ENCODE data around the gene PRAC1. TPM values are rescaled to one million over a fixed set of nuclear protein-coding genes. Genes with fewer than 3 reads are reported as not detected.
A peak's percentile ranks its signal among the peaks of the same experiment; 100 is the strongest.

Gene PRAC1
- total RNA-seq, 2 donors from 2014 or later, result 200 to 261 TPM

GRCh38 chr17:48728232-48729231 lies 6.2 kb upstream of the PRAC1 start, which contains the start of gene HOXB13:
Gene HOXB13 (minus strand): TSS chr17:48728750. CDS start chr17:48728593, 157 bp downstream.
- ATAC-seq (peak; percentile 73), DNase-seq (peak; percentile 89 to 93)
- intact Hi-C loops (cut with DNase I, micrococcal nuclease), result loop anchor here in 1 of 2 donors (5.0 kb wide), 1 partner anchor 64 kb away; no protein-coding TSS in a partner anchor

- ATAC-seq (peak; percentile 14), DNase-seq (no peak)
- intact Hi-C loops (cut with DNase I, micrococcal nuclease), result loop anchor here in 1 of 2 donors (5.0 kb wide), 1 partner anchor 65 kb away; no protein-coding TSS in a partner anchor
Observed at GRCh38 chr17:48727415-48728175, 5.3 kb upstream of the PRAC1 start.

- intact Hi-C loops (cut with DNase I, micrococcal nuclease), result loop anchor here in 1 of 2 donors (5.0 kb wide), 1 partner anchor 65 kb away; no protein-coding TSS in a partner anchor
- DNase-seq, result peak; percentile 38 to 65
- peak; percentile 11 for ATAC-seq
Observed at GRCh38 chr17:48726916-48727286, 4.6 kb upstream of the PRAC1 start.

- DNase-seq, result peak in 1 of 2 donors; percentile 66
- ATAC-seq, result no peak
- intact Hi-C loops (cut with DNase I, micrococcal nuclease), result loop anchor here in 1 of 2 donors (5.0 kb wide), 1 partner anchor 66 kb away; no protein-coding TSS in a partner anchor
Observed at GRCh38 chr17:48726114-48726915, 4.0 kb upstream of the PRAC1 start.

- ATAC-seq (no peak), DNase-seq (no peak)
- intact Hi-C loops (cut with DNase I, micrococcal nuclease), result loop anchor here in 1 of 2 donors (5.0 kb wide), 1 partner anchor 67 kb away; no protein-coding TSS in a partner anchor
Observed at GRCh38 chr17:48725288-48726064, 3.2 kb upstream of the PRAC1 start.

GRCh38 chr17:48725004-48725287 lies 2.6 kb upstream of the PRAC1 start:
- ATAC-seq (no peak), DNase-seq (no peak)
- intact Hi-C loops (cut with DNase I, micrococcal nuclease), result loop anchor here in 1 of 2 donors (5.0 kb wide), 1 partner anchor 67 kb away; no protein-coding TSS in a partner anchor

GRCh38 chr17:48724251-48725003 lies 2.1 kb upstream of the PRAC1 start:
- ATAC-seq, result peak; percentile 33

GRCh38 chr17:48723423-48724250 lies 1.3 kb upstream of the PRAC1 start:
- DNase-seq (peak; percentile 47 to 72), ATAC-seq (peak; percentile 25)
- intact Hi-C loops (cut with DNase I, micrococcal nuclease), result no loop called here

More at GRCh38 chr17:48724251-48725003, 2.1 kb upstream of the PRAC1 start:
- DNase-seq, result peak; percentile 89 to 97
- intact Hi-C loops (cut with DNase I, micrococcal nuclease), result loop anchor here in 1 of 2 donors (5.0 kb wide), 1 partner anchor 68 kb away; no protein-coding TSS in a partner anchor

- DNase-seq, result peak; percentile 70 to 74
- ATAC-seq, result peak; percentile 11
- intact Hi-C loops (cut with DNase I, micrococcal nuclease), result no loop called here
Observed at GRCh38 chr17:48722915-48723422, 651 bp upstream of the PRAC1 start, which contains the start of gene PRAC2. Gene PRAC2 (plus strand): TSS chr17:48723185. CDS start chr17:48724411, 1,226 bp downstream.

GRCh38 chr17:48721009-48721402 lies 1.3 kb downstream of the PRAC1 start:
- DNase-seq (peak; percentile 36 to 52), ATAC-seq (peak; percentile 10)
- intact Hi-C loops (cut with DNase I, micrococcal nuclease), result no loop called here

- DNase-seq, result peak in 1 of 2 donors; percentile 45
- peak; percentile 11 for ATAC-seq
- intact Hi-C loops (cut with DNase I, micrococcal nuclease), result no loop called here
Observed at GRCh38 chr17:48720266-48721008, 1.9 kb downstream of the PRAC1 start.

GRCh38 chr17:48719642-48720265 lies 2.6 kb downstream of the PRAC1 start:
- ATAC-seq (peak; percentile 6), DNase-seq (peak in 1 of 2 donors; percentile 57)
- intact Hi-C loops (cut with DNase I, micrococcal nuclease), result no loop called here

GRCh38 chr17:48718761-48719641 lies 3.3 kb downstream of the PRAC1 start:
- ATAC-seq (peak; percentile 9), DNase-seq (peak in 1 of 2 donors; percentile 48)
- intact Hi-C loops (cut with DNase I, micrococcal nuclease), result no loop called here

Measured in left colon (tissue), 2 donors.